ENCODE measurements around the gene PRR11. TPM values are rescaled to one million over a fixed set of nuclear protein-coding genes. Genes with fewer than 3 reads are reported as not detected.
"Not testable (repeated sequence)": the region's sequence is repeated elsewhere in the genome, so short reads cannot be mapped to it uniquely, and the experiment has no call there.

PRR11 gene
- total RNA-seq, 1 donor from 2014 or later, result 1.5 TPM

- DNase-seq (ENCODE audit: missing footprints) (no peak), ATAC-seq (no peak)
- intact Hi-C loops (cut with DNase I), result no loop called here
Observed at GRCh38 chr17:59149051-59149450, 6.5 kb upstream of the PRR11 start.

DNA sequence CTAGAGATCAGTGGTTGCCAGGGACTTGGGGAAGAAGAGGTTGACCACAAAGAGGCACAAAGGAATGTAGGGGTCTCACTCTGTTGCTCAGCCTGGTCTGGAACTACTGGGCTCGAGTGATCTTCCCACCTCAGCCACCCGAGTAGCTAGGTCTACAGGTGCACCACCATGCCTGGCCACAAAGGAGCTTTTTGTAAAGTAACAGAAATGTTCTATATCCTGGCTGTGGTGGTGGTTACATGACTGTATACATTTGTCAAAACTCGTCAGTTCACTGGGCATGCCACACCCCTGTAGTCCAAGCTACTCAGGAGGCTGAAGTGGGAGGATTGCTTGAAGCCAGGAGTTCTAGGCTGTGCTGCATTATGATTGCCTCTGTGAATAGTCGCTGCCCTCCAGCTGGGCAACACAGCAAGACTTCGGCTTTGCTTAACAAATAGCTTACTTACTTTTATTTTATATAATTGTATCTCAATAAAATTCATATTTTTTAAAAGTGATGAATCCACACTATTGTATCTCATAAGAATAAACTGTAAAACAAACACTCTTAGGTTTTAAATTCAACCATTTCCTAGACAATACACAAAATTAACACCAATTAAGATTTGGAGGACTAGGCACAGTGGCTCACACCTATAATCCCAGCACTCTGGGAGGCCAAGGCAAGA is 5.6 kb upstream of the PRR11 start:
- DNase-seq (ENCODE audit: missing footprints) (no peak), ATAC-seq (no peak)
- intact Hi-C loops (cut with DNase I), result loop anchor here (10.0 kb wide), 2 partner anchors 45 to 215 kb away; partner anchors contain the start of gene TRIM37

DNA sequence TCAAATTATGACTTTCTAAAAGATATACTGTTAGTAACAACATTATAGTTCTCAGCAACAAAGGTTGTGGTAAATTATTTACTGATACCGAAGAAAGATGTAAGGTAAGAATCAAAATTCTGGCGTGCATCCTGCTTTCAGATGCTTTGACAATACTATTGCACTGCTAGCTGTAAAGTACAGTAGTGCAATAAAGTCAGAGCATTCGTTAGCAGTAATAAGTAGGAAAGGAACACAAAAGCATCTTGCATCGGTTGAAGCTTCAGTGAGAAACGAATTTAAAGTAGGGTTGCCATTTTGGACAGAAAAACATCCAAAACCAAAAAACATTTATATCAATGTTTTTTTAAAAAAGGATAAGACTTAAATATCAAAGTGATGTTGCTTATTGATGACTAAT is 4.5 kb upstream of the PRR11 start:
- intact Hi-C loops (cut with DNase I), result loop anchor here (10.0 kb wide), 2 partner anchors 46 to 214 kb away; partner anchors contain the start of gene TRIM37
- DNase-seq (ENCODE audit: missing footprints) (no peak), ATAC-seq (no peak)

- intact Hi-C loops (cut with DNase I), result loop anchor here (10.0 kb wide), 2 partner anchors 47 to 213 kb away; partner anchors contain the start of gene TRIM37
- no peak for ATAC-seq
- DNase-seq (ENCODE audit: missing footprints), result no peak
Observed at GRCh38 chr17:59151591-59151990, 4.0 kb upstream of the PRR11 start.

- DNase-seq (ENCODE audit: missing footprints) (no peak), ATAC-seq (no peak)
- intact Hi-C loops (cut with DNase I), result loop anchor here (10.0 kb wide), 2 partner anchors 48 to 212 kb away; partner anchors contain the start of gene TRIM37
Observed at GRCh38 chr17:59152925-59153324, 2.6 kb upstream of the PRR11 start.

- no peak for DNase-seq (ENCODE audit: missing footprints)
- intact Hi-C loops (cut with DNase I), result loop anchor here (10.0 kb wide), 2 partner anchors 50 to 210 kb away; partner anchors contain the start of gene TRIM37
- ATAC-seq, result no peak
Observed at GRCh38 chr17:59154292-59154720, 1.2 kb upstream of the PRR11 start.

DNA sequence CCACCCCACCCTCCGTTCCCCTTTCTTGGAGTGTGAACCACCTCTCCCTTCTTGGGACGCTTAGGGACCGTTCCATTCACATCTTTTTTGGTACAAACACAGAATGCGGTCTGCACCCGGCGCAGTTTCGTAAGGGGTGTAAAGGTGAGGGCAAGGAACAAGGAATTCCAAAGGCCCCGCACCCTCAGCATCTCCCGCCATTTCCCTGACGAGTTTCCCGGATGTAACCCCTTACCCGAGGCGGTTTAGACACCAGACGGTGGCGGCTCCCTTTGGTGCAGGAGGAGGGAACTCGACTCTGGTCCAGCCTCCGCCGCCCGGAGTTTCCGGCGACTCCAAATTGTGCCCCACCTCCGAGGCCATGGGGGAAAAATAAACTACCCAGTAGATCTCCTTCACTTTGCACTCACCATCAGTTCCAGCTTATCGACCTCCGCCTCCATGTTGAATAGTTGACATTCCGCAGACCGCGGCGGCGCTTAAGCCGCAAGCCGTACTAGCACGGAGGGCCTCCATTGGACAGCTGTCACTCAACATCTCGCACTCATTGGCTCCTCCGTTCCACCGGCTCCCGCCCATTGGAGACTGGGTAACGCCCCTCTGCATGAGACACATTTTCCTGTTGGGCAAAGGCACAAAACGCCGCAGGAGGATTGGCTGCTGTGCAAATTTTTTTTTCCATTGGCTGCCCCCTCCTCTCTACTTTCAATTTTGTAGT is 666 bp upstream of the PRR11 start, which contains the start of gene SKA2:
Gene SKA2, minus strand, starts transcription at position 466 of the 718 bp plus-strand sequence. Its CDS starts 23 bp downstream, at position 443.
- DNase-seq (ENCODE audit: missing footprints) (peak; percentile 98), ATAC-seq (peak; percentile 97)
- intact Hi-C loops (cut with DNase I), result loop anchor here (5.0 to 10.0 kb wide), 3 partner anchors 50 to 638 kb away; partner anchors contain the start of gene TRIM37

DNA sequence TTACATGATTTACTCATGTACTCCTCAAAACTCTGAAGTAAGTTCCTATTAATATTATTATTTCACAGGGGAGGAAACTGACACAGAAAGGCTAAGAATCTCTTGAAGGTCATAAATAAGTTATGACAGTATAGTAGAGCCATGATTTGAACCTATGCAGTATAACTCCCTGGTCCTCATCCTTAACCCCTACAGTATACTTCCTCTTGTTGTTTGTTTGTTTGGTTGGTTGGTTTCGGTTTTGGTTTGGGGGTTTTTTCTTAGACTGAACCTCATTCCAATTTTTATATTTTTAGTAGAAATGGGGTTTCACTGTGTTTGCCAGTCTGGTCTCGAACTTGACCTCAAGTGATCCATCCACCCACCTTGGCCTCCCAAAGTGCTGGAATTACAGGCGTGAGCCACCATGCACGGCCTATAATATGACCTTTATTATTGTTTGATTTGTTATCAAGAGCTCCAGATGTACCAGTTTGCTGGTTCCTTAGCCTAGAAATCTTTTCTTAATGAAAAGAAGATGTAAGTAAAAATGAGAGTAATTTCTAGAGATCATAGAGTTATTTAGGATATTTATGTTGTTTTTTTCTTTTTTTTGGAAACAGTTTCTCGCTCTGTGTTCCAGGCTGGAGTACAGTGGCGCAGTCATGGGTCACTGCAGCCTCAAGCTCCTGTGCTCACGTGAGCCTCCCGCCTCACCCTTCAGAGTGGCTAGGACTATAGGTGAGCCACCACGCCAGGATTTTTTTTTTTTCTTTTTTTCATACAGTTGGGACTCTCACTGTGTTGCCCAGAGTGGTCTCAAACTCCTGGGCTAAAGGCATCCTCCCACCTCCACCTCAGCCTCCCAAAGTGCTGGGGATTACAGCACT is 4.8 kb downstream of the PRR11 start:
- intact Hi-C loops (cut with DNase I), result no loop called here
- DNase-seq (ENCODE audit: missing footprints) (no peak), ATAC-seq (no peak)

DNA sequence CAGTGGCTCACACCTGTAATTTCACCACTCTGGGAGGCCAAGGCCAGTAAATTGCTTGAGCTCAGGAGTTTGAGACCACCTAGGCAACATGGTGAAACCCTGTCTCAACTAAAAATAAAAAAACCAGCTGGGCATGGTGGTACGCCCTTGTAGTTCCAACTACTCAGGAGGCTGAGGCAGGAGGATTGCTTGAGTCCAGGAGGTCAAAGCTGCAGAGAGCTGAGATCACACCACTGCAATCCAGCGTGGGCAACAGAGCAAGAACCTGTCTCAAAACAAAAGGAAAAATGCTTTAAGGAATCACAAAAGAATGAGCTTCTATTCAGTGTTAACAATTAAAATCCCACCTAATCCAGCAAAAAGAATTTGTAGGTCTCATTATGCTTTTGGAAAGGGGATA is 5.9 kb downstream of the PRR11 start:
- intact Hi-C loops (cut with DNase I), result no loop called here
- DNase-seq (ENCODE audit: missing footprints), result no peak
- ATAC-seq, result no peak

DNA sequence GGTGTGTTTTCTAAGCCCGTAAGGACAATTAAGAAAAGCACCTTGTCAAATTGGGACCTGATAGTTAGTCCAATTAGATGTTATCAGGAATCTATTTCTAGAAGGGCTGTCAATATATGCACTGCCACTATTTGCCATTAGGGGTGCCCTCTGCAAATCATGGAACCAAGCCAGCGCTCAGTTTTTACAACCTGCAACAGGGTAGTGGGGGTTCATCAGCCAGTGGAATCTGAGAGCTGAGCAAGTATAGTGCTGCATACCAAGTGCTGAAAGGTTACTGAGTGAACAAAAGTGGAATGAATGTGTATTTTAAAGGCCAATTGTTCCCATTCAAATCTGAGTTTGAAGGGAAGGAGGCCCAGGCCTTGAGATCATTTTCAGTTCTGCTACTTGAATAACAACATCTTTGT is 10.4 kb downstream of the PRR11 start:
- ATAC-seq, result no peak
- intact Hi-C loops (cut with DNase I), result no loop called here
- no peak for DNase-seq (ENCODE audit: missing footprints)

- DNase-seq (ENCODE audit: missing footprints) (no peak), ATAC-seq (no peak)
- intact Hi-C loops (cut with DNase I), result no loop called here
Observed at GRCh38 chr17:59167571-59168001, 12.0 kb downstream of the PRR11 start.

- DNase-seq (ENCODE audit: missing footprints) (no peak), ATAC-seq (no peak)
- intact Hi-C loops (cut with DNase I), result no loop called here
Observed at GRCh38 chr17:59172436-59173004, 17.0 kb downstream of the PRR11 start.

DNA sequence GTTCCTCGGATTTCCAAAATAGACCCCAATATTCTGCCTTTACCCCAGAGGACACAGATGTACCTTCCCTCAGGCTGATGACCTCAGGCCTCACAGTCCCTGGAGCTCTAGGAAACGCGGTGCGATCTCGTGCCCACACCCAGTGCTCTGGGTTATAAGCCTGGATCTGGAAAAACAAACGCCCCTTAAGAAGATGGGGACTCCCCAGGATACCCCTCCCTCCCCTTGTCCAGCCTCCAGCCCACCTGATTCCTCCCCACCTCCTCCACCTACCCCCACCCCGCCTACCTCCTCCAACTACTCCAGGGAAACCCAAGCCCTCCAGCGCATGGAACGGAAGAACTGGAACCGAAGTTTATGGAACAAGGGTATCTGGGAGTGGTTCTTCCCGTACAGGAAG is 19.1 kb downstream of the PRR11 start:
- DNase-seq (ENCODE audit: missing footprints) (no peak), ATAC-seq (no peak)
- intact Hi-C loops (cut with DNase I), result no loop called here

DNA sequence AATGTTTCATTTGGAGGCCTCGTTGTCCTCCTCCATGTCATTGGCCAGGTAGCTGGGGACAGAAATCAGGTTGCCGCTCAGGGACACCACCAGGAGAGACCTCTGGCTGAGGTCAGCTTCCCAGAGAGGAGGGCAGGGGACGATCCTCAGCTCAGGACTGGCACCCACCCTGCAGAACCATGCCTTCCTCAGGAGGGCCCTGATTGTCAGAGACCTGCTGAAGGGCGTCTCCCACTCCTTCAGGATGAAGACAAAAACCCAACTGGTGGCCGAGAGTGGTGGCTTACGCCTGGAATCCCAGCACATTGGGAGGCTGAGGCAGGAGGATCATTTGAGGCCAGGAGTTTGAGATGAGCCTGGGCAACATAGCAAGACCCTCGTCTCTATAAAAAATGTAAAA is 19.5 kb downstream of the PRR11 start:
- ATAC-seq (no peak), DNase-seq (ENCODE audit: missing footprints) (no peak)
- intact Hi-C loops (cut with DNase I), result no loop called here

DNA sequence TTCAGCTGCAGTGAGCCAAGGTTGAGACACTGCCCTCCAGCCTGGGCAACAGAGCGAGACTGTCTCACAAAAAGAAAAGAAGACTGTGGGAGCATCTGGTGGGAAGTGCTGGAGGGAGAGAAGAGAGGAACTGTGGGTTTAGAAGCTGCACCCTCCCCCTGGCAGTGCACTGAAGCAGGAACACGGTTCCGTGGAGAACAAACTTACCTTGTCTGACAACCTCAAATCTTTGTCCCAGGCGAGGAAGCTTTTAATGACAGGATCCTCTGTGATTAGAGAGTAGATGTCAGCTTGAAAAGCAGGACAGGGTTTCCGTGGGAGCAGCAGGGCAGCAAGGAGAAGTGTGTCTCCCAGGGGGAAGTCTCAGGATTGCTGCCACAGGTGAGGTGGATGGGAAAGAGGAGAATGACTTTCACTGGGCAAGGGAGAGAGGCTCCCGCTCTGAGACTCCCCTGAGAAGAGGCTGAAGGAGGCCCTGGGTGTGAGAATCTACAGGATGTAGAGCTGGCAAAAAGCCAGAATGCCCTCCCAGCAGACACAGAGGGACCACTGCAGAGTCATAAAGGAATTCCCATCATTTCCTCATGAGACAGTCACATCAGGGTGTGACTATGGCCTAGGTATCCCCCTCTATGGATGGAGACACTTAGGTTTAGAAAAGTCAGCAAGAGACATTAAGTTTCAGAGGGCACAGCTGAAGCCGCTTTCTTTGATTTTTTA is 22.9 kb downstream of the PRR11 start:
- intact Hi-C loops (cut with DNase I), result no loop called here
- DNase-seq (ENCODE audit: missing footprints) (no peak), ATAC-seq (no peak)

GRCh38 chr17:59179601-59180000 is 24.1 kb downstream of the PRR11 start:
- ATAC-seq; intact Hi-C loops (cut with DNase I); DNase-seq (ENCODE audit: missing footprints): not testable (repeated sequence)

- no peak for DNase-seq (ENCODE audit: missing footprints)
- no peak for ATAC-seq
- intact Hi-C loops (cut with DNase I), result no loop called here
Observed at GRCh38 chr17:59180626-59181025, 25.1 kb downstream of the PRR11 start.

- DNase-seq (ENCODE audit: missing footprints) (no peak), ATAC-seq (no peak)
- intact Hi-C loops (cut with DNase I), result no loop called here
Observed at GRCh38 chr17:59181481-59181880, 25.9 kb downstream of the PRR11 start.

All from Right ventricle myocardium inferior (tissue), 1 donor.